ENCODE results near the gene PYGM.

Gene PYGM

GRCh38 chr11:64766881-64767280, 7.1 kb upstream of the PYGM start:
- Mint-ChIP-seq H3K36me3 (peaks cover 8% of the 10 kb centered on the region), H3K27ac (peak overlapping the region; percentile 72), H3K4me3 (peak overlapping the region; percentile 46), H3K9me3 (ENCODE audit: low read depth) (no peaks in the 10 kb centered on the region), H3K27me3 (no peaks in the 10 kb centered on the region), H3K4me1 (ENCODE audit: low read depth) (peaks cover 91% of the 10 kb centered on the region)

DNA sequence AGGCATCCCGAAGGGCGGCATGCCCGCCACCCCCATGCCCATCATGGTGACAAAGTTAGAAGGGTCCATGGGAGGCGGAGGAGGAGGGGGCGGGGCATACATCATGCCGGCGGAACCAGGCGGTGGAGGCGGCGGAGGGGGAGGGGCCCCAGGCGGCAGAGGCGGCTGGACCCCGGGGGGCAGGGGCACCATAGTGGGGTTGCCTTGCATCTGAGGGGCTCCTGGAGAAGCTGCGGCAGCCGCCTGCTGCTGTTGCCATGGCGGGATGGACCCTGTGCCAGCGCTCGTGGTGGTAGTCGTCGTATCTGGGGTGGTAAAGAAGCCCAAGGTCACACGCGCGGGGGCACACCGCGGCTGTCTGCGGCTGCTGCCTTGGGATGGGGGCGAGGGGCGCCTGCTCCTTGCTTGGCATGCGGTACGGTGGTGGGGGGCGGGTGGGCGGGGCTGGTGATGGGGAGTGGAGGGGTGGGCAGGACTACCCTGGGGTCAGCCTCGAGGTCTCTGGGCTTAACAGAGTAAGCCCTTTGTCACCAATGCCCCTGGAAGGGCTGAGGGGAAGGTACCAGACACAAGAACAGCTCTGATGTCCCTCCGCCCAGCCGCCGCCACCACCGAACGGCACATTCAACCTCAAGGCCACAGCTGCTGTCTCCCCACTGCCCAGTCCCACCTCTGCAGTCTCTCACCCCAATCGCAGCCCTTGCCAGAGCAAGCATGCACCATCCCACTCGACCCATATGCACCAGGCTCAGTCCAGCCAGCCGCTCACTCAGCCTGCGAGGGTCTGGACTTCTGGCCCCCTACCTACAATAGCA, 6.3 kb upstream of the PYGM start:
- Mint-ChIP-seq H3K36me3 (peaks cover 8% of the 10 kb centered on the region), H3K27ac (peak overlapping the region; percentile 86), H3K9me3 (ENCODE audit: low read depth) (no peaks in the 10 kb centered on the region), H3K4me1 (ENCODE audit: low read depth) (peaks cover 92% of the 10 kb centered on the region), H3K4me3 (peak overlapping the region; percentile 85), H3K27me3 (no peaks in the 10 kb centered on the region)

DNA sequence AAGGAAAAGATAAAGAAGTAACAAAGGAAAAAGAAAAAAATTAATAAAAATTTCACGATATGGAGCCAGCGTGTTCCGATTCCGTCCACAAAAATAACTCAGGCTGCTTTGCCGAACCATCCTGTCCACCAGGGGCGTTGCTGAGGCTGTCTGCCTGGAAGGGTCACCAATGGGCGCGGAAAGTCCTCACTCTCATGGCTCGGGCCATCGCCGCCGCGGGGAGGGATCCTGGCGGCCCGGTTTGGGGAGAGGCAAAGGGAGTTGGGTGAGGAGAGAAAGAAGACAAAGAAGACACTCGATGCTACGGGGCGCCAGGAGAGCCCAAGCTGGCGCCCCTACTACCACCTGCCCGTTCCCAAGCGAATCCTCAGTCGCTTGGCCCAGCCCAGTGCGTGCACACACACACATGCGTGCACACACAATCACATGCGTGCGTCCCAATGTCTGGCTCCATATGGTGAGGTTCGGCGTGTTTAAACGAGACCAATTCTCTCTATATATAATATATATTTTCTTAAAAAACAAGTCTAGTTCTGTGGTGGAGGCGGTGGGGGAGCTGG, 5.6 kb upstream of the PYGM start:
- Mint-ChIP-seq H3K36me3 (peaks cover 8% of the 10 kb centered on the region), H3K4me1 (ENCODE audit: low read depth) (peaks cover 90% of the 10 kb centered on the region), H3K27me3 (no peaks in the 10 kb centered on the region), H3K4me3 (peak overlapping the region; percentile 85), H3K9me3 (ENCODE audit: low read depth) (no peaks in the 10 kb centered on the region), H3K27ac (peak overlapping the region; percentile 86)

GRCh38 chr11:64764753-64765152, 5.0 kb upstream of the PYGM start:
- Mint-ChIP-seq H3K27me3 (no peaks in the 10 kb centered on the region), H3K4me3 (peak overlapping the region; percentile 85), H3K36me3 (peaks cover 8% of the 10 kb centered on the region), H3K27ac (peak overlapping the region; percentile 86), H3K4me1 (ENCODE audit: low read depth) (peaks cover 93% of the 10 kb centered on the region), H3K9me3 (ENCODE audit: low read depth) (no peaks in the 10 kb centered on the region)

DNA sequence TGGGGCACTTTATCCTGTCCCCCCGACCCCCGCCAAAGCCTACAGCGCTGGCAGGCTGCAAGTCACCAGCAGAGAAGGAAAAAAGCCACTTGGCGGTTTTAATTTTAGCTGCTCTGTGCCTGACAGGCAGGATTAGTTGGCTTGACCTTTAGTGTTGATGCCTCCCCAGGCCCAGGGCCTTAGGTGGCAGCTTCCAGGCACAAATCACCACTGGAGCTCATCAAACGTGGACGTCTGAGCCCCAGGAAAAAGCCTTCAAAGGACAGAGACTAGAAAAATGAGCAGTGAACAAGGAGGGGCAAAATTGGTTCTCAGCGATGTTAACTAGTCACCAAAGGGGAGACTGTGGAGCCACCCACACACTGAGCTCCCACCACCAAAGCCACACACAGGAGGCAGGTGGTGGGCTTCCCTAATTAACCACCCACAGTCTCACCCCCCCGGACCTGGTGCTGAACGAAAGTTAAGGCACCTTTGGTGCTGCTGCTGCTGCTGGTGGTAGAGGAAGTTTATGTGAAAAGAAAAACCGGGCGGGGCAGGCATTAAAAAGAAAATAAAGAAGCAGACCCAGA, 4.4 kb upstream of the PYGM start:
- Mint-ChIP-seq H3K9me3 (ENCODE audit: low read depth) (no peaks in the 10 kb centered on the region), H3K4me1 (ENCODE audit: low read depth) (peaks cover 93% of the 10 kb centered on the region), H3K27ac (peak overlapping the region; percentile 86), H3K27me3 (no peaks in the 10 kb centered on the region), H3K36me3 (peaks cover 4% of the 10 kb centered on the region), H3K4me3 (peak overlapping the region; percentile 85)

GRCh38 chr11:64763526-64764039, 3.8 kb upstream of the PYGM start:
- peaks cover 90% of the 10 kb centered on the region for H3K4me1 Mint-ChIP-seq (ENCODE audit: low read depth)
- H3K27me3 Mint-ChIP-seq, result no peaks in the 10 kb centered on the region
- H3K9me3 Mint-ChIP-seq (ENCODE audit: low read depth), result no peaks in the 10 kb centered on the region
- H3K4me3 Mint-ChIP-seq, result peak overlapping the region; percentile 85
- H3K27ac Mint-ChIP-seq, result peak overlapping the region; percentile 86
- peaks cover 3% of the 10 kb centered on the region for H3K36me3 Mint-ChIP-seq

GRCh38 chr11:64762674-64763525, 3.1 kb upstream of the PYGM start:
- H3K4me3 Mint-ChIP-seq, result peak overlapping the region; percentile 42
- peaks cover 86% of the 10 kb centered on the region for H3K4me1 Mint-ChIP-seq (ENCODE audit: low read depth)
- no peaks in the 10 kb centered on the region for H3K27me3 Mint-ChIP-seq
- peak overlapping the region; percentile 82 for H3K27ac Mint-ChIP-seq
- no peaks in the 10 kb centered on the region for H3K9me3 Mint-ChIP-seq (ENCODE audit: low read depth)
- peaks cover 3% of the 10 kb centered on the region for H3K36me3 Mint-ChIP-seq

DNA sequence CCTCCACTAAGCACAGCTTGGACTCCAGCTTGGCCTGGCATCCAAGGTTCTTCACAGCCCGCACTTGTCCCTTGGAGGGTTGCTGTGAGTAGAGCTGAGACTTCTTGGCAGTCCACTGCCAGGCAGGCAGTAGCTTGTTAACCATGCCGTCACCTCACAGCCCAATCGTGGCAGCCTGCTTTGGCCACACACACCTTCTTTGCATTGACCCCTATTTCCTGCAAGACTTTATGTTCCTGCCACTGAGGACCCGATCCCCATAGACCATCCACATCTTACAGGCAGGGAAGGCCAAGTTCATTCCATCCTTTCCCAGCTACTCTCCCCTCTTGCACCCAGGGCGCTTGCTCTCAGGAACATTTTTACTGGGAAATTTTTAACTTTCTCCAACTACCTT, 2.5 kb upstream of the PYGM start:
- Mint-ChIP-seq H3K36me3 (peaks cover 3% of the 10 kb centered on the region), H3K27ac (peak overlapping the region; percentile 82), H3K4me3 (peak overlapping the region; percentile 42)

DNA sequence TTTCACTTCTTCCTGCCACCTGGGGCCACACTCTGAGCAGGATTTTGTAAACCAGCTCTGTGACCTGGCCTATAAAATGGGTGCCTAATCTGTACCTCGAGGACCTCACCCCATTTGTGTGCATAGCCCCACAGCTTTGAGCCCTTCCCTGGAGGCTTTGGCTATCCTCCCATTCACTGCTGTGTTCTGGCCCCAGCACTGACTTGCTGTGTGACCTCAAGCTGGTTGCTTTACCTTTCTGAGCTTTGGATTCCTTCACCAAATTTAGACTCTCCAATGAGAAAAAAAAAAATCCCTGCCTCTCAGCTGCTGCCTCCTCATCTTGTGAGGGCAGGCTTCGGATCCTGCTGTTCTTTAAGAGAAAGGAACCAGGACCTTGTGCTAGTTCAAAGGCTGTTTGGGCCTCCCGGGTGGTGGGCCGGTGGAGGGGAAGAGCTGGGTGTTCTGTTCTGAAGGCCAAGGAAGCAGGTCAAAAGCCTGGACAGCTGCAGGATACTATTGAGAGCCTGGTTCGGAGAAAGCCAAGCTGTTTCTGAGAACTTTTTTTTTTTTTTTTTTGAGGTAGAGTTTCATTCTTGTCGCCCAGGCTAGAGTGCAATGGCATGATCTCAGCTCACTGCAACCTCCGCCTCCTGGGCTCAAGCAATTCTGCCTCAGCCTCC, 1.1 kb upstream of the PYGM start:
- Mint-ChIP-seq H3K9me3 (ENCODE audit: low read depth) (no peaks in the 10 kb centered on the region), H3K4me3 (peak overlapping the region; percentile 28), H3K36me3 (peaks cover 3% of the 10 kb centered on the region), H3K27ac (peak overlapping the region; percentile 84), H3K27me3 (no peaks in the 10 kb centered on the region), H3K4me1 (ENCODE audit: low read depth) (peaks cover 74% of the 10 kb centered on the region)

More for the DNA sequence above, 2.5 kb upstream of the PYGM start:
- peaks cover 82% of the 10 kb centered on the region for H3K4me1 Mint-ChIP-seq (ENCODE audit: low read depth)
- no peaks in the 10 kb centered on the region for H3K27me3 Mint-ChIP-seq
- no peaks in the 10 kb centered on the region for H3K9me3 Mint-ChIP-seq (ENCODE audit: low read depth)

GRCh38 chr11:64759131-64759721, 548 bp downstream of the PYGM start:
- Mint-ChIP-seq H3K4me1 (ENCODE audit: low read depth) (peaks cover 59% of the 10 kb centered on the region), H3K27ac (peak overlapping the region; percentile 50), H3K4me3 (no peak overlapping the region), H3K9me3 (ENCODE audit: low read depth) (no peaks in the 10 kb centered on the region), H3K27me3 (no peaks in the 10 kb centered on the region), H3K36me3 (no peaks in the 10 kb centered on the region)

GRCh38 chr11:64758330-64759079, 1.3 kb downstream of the PYGM start:
- H3K9me3 Mint-ChIP-seq (ENCODE audit: low read depth), result no peaks in the 10 kb centered on the region
- peaks cover 53% of the 10 kb centered on the region for H3K4me1 Mint-ChIP-seq (ENCODE audit: low read depth)
- H3K27ac Mint-ChIP-seq, result no peak overlapping the region
- H3K27me3 Mint-ChIP-seq, result no peaks in the 10 kb centered on the region
- H3K36me3 Mint-ChIP-seq, result no peaks in the 10 kb centered on the region
- H3K4me3 Mint-ChIP-seq, result no peak overlapping the region

DNA sequence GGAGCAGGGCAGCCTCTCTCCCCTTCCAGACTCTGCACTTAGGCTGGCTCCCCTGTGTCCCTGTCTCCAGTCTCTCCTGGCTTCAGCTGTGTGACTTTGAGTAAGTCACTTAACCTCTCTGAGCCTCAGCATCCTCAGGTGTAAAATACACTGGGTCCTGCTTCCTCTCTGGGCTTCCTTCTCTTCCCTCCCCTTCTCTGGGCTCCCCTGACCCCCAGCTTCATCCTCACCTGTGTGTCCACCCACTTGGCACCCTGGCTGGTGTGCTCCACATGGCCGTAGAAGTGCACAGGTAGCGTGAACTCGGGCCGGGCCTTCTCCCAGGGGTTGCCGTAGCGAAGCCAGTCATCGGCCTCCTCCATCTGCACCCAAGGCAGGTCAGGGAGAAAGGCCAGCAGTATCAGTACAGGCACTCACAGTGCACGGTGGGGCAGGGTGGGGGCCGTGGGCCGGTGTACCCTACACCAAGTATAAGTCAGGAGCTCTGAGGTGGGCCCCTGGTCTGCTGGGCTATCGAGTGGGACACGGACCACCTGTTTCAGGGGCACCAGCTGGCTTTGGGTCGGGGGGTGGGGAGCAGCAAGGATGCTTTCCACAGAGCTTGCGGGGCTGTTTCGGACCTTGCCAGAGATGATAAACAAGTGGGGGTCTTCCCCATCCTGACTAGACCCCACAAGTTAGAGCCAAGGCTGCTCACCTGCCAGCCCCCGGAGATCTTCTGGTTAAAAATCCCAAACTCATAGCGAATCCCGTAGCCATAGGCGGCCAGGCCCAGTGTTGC, 2.0 kb downstream of the PYGM start:
- H3K4me1 Mint-ChIP-seq (ENCODE audit: low read depth), result peaks cover 51% of the 10 kb centered on the region
- H3K27ac Mint-ChIP-seq, result no peak overlapping the region
- H3K4me3 Mint-ChIP-seq, result no peak overlapping the region
- H3K9me3 Mint-ChIP-seq (ENCODE audit: low read depth), result no peaks in the 10 kb centered on the region
- H3K27me3 Mint-ChIP-seq, result no peaks in the 10 kb centered on the region
- H3K36me3 Mint-ChIP-seq, result no peaks in the 10 kb centered on the region

All from activated naive CD8-positive, alpha-beta T cell (primary cell).